Caco-2 (cell line): Measurements from ENCODE around the gene STARD10. TPM values are rescaled to one million over a fixed set of nuclear protein-coding genes. Genes with fewer than 3 reads are reported as not detected.

ENCODE experiments used
- BruUV-seq: library from RNA; stranded (reverse); fragments of 400-500 nt; replicated peaks from 2 replicates; lab custom pipeline; 2021; lab: Mats Ljungman, UMichigan
- CTCF ChIA-PET: fragments of 300-600 bp; sonication (Branson Sonifier 250); formaldehyde crosslinking; loops from one replicate; lab custom pipeline; 2022; ENCODE audit warnings: antibody characterized with exemption; lab: Charles Lee
- POLR2A ChIA-PET: fragments of 300-600 bp; sonication (Branson Sonifier 250); formaldehyde crosslinking; loops from one replicate; lab custom pipeline; 2022; ENCODE audit warnings: antibody characterized with exemption; lab: Charles Lee
- DNase-seq, 2 experiments: peaks; one replicate each; pipeline versions ENCODE4 v3.0.0 to v3.0.0-alpha.2; 2020 to 2022
- H3K27me3 ChIP-seq: replicated peaks from 2 replicates; pipeline ENCODE4 v1.6.0; 2011; ENCODE audit warnings: low read length; ENCODE audit not compliant: control insufficient read depth, insufficient read depth
- H3K36me3 ChIP-seq: 2 replicates; pipeline ENCODE4 v1.5.1; 2011; ENCODE audit warnings: low read length; ENCODE audit not compliant: control insufficient read depth, insufficient read depth
- H3K4me1 ChIP-seq: fragments of 250-450 bp; sonication (Bioruptor Pico); 2 replicates; pipeline ENCODE4 v1.5.1; 2020; ENCODE audit warnings: mild to moderate bottlenecking
- H3K4me3 ChIP-seq: 2 replicates; pipeline ENCODE4 v1.5.1; 2011; ENCODE audit warnings: low read depth, mild to moderate bottlenecking, control low read depth, low read length
- H3K9me3 ChIP-seq: fragments of 250-450 bp; sonication (Bioruptor Pico); 2 replicates; pipeline ENCODE4 v1.5.1; 2020; ENCODE audit warnings: mild to moderate bottlenecking, moderate library complexity
- H3K27ac Mint-ChIP-seq: one replicate; pipeline ENCODE4 v1.8.0; 2022; ENCODE audit warnings: mixed read lengths; ENCODE audit not compliant: unreplicated experiment
- H3K27me3 Mint-ChIP-seq: one replicate; pipeline ENCODE4 v1.8.0; 2022; ENCODE audit warnings: mixed read lengths; ENCODE audit not compliant: insufficient read depth, unreplicated experiment
- H3K36me3 Mint-ChIP-seq: one replicate; pipeline ENCODE4 v1.8.0; 2022; ENCODE audit warnings: mild to moderate bottlenecking, mixed read lengths; ENCODE audit not compliant: insufficient read depth, unreplicated experiment
- H3K4me1 Mint-ChIP-seq: one replicate; pipeline ENCODE4 v1.8.0; 2022; ENCODE audit warnings: low read depth, mixed read lengths; ENCODE audit not compliant: unreplicated experiment
- H3K4me3 Mint-ChIP-seq: one replicate; pipeline ENCODE4 v1.8.0; 2022; ENCODE audit warnings: mild to moderate bottlenecking, moderate library complexity, mixed read lengths; ENCODE audit not compliant: unreplicated experiment
- H3K9me3 Mint-ChIP-seq: one replicate; pipeline ENCODE4 v1.8.0; 2022; ENCODE audit warnings: mixed read lengths; ENCODE audit not compliant: unreplicated experiment
- CTCF ChIP-seq, 2 experiments: fragments of 200-600 bp in 1 of 2; IDR thresholded peaks; 1 replicate in 1 of 2; 2 replicates in 1 of 2; pipeline versions ENCODE4 v1.5.1 to v1.8.0; 2011 to 2022; ENCODE audit warnings: antibody characterized with exemption in 1 of 2, control low read depth in 1 of 2, inconsistent platforms in 1 of 2, low read depth in 1 of 2, low read length in 1 of 2, mild to moderate bottlenecking in 1 of 2, moderate library complexity in 1 of 2; ENCODE audit not compliant: insufficient read depth in 1 of 2, severe bottlenecking in 1 of 2, unreplicated experiment in 1 of 2
- intact Hi-C: fragments of 100-400 bp; cut with micrococcal nuclease; formaldehyde crosslinking; loops from one replicate; pipeline ENCODE4 v1.10.0; 2022; ENCODE audit not compliant: unreplicated experiment
- total RNA-seq: library from RNA; stranded (reverse); gene quantifications from 2 replicates; pipeline ENCODE4 v1.2.3, GENCODE V29; 2022

STARD10 gene
- total RNA-seq, 1 experiment from 2014 or later, result 492 TPM

GRCh38 chr11:72751116-72752087 is 42.4 kb downstream of the STARD10 start:
- Mint-ChIP-seq H3K27me3 (no peaks in the 10 kb centered on the region), H3K4me1 (peaks cover 51% of the 10 kb centered on the region), H3K36me3 (peaks cover 68% of the 10 kb centered on the region), H3K4me3 (peak overlapping the region; percentile 89), H3K27ac (peak overlapping the region; percentile 94), H3K9me3 (no peaks in the 10 kb centered on the region)
- ChIA-PET CTCF (interaction anchor here (0.9 to 1.3 kb wide), 4 partner anchors 13 to 62 kb away, joined by 3 to 6 read pairs (median 4); partner anchors contain the start of gene STARD10), POLR2A (interaction anchor here (0.6 kb wide), 1 partner anchor 30 kb away, joined by 3 read pairs; no protein-coding TSS in a partner anchor)
- Histone ChIP-seq H3K4me1 (peaks cover 30% of the 10 kb centered on the region), H3K9me3 (no peaks in the 10 kb centered on the region), H3K27me3 (no peaks in the 10 kb centered on the region), H3K36me3 (peaks cover 10% of the 10 kb centered on the region), H3K4me3 (peak overlapping the region; percentile 75)
- TF ChIP-seq CTCF (IDR thresholded peaks at IDR 0.05; ENCODE audit: insufficient read depth in 1 of 2, low read depth in 1 of 2, low read length in 1 of 2, severe bottlenecking in 1 of 2, unreplicated experiment in 1 of 2), result no peak
- TSS peak; percentile 25 for BruUV-seq
- DNase-seq, result peak; percentile 40 to 74
- intact Hi-C loops, result loop anchor here (1.0 to 2.0 kb wide), 4 partner anchors 26 to 71 kb away; no protein-coding TSS in a partner anchor

GRCh38 chr11:72750556-72751115 is 43.2 kb downstream of the STARD10 start:
- peak overlapping the region; percentile 75 for H3K4me3 ChIP-seq
- Mint-ChIP-seq H3K9me3 (no peaks in the 10 kb centered on the region), H3K4me1 (peaks cover 43% of the 10 kb centered on the region), H3K27ac (peak overlapping the region; percentile 94), H3K4me3 (peak overlapping the region; percentile 89), H3K27me3 (no peaks in the 10 kb centered on the region), H3K36me3 (peaks cover 60% of the 10 kb centered on the region)
- no peak for TF ChIP-seq CTCF (IDR thresholded peaks at IDR 0.05; ENCODE audit: insufficient read depth in 1 of 2, low read depth in 1 of 2, low read length in 1 of 2, severe bottlenecking in 1 of 2, unreplicated experiment in 1 of 2)
- no peaks in the 10 kb centered on the region for H3K9me3 ChIP-seq
- CTCF ChIA-PET, result interaction anchor here (0.9 to 1.3 kb wide), 4 partner anchors 13 to 63 kb away, joined by 3 to 6 read pairs (median 4); partner anchors contain the start of gene STARD10
- BruUV-seq, result no TSS peak
- POLR2A ChIA-PET, result interaction anchor here (0.6 kb wide), 1 partner anchor 31 kb away, joined by 3 read pairs; no protein-coding TSS in a partner anchor
- peaks cover 7% of the 10 kb centered on the region for H3K36me3 ChIP-seq
- no peak for DNase-seq
- intact Hi-C loops, result no loop called here
- H3K27me3 ChIP-seq, result no peaks in the 10 kb centered on the region
- peaks cover 30% of the 10 kb centered on the region for H3K4me1 ChIP-seq

- ChIA-PET CTCF (interaction anchor here (0.9 to 1.3 kb wide), 4 partner anchors 12 to 63 kb away, joined by 3 to 6 read pairs (median 4); partner anchors contain the start of gene STARD10), POLR2A (interaction anchor here (0.7 kb wide), 1 partner anchor 24 kb away, joined by 3 read pairs; no protein-coding TSS in a partner anchor)
- Mint-ChIP-seq H3K27ac (peak overlapping the region; percentile 31), H3K27me3 (no peaks in the 10 kb centered on the region), H3K9me3 (no peaks in the 10 kb centered on the region), H3K4me1 (peaks cover 42% of the 10 kb centered on the region), H3K4me3 (no peak overlapping the region), H3K36me3 (peaks cover 55% of the 10 kb centered on the region)
- Histone ChIP-seq H3K9me3 (no peaks in the 10 kb centered on the region), H3K4me3 (no peak overlapping the region), H3K4me1 (peaks cover 30% of the 10 kb centered on the region), H3K27me3 (no peaks in the 10 kb centered on the region), H3K36me3 (peaks cover 7% of the 10 kb centered on the region)
- TF ChIP-seq CTCF (IDR thresholded peaks at IDR 0.05; ENCODE audit: insufficient read depth in 1 of 2, low read depth in 1 of 2, low read length in 1 of 2, severe bottlenecking in 1 of 2, unreplicated experiment in 1 of 2), result no peak
- intact Hi-C loops, result no loop called here
- no peak for DNase-seq
- BruUV-seq, result no TSS peak
These were observed 43.8 kb downstream of the STARD10 start for GRCh38 chr11:72750086-72750485.
